HG03457 (cell line): ENCODE data around the gene PLPP2.

Experiments used
- ATAC-seq: cut with Tn5 transposase; IDR thresholded peaks from one replicate; pipeline ENCODE4 v1.9.1; 2021; ENCODE audit warnings: moderate number of reproducible peaks; ENCODE audit not compliant: unreplicated experiment

Gene PLPP2

GRCh38 chr19:291006-291521, at the start of gene PLPP2:
Gene PLPP2, minus strand, starts transcription at chr19:291403. Its CDS starts 67 bp downstream, at chr19:291336.
- ATAC-seq = no peak

GRCh38 chr19:340620-341385, 49.6 kb upstream of the PLPP2 start:
- ATAC-seq = no peak

- no peak for ATAC-seq
Measured at GRCh38 chr19:339262-339887, 48.2 kb upstream of the PLPP2 start.

GRCh38 chr19:338421-338820, 47.2 kb upstream of the PLPP2 start:
- no peak for ATAC-seq

- ATAC-seq = no peak
Measured at GRCh38 chr19:336067-336614, 44.9 kb upstream of the PLPP2 start.

GRCh38 chr19:335486-336066, 44.4 kb upstream of the PLPP2 start:
- ATAC-seq = no peak

- no peak for ATAC-seq
Measured at GRCh38 chr19:335072-335471, 43.9 kb upstream of the PLPP2 start.

- ATAC-seq = no peak
Measured at GRCh38 chr19:334296-335071, 43.3 kb upstream of the PLPP2 start.

GRCh38 chr19:330503-330902, 39.3 kb upstream of the PLPP2 start:
- ATAC-seq = no peak

- ATAC-seq = no peak
Measured at GRCh38 chr19:329876-330275, 38.7 kb upstream of the PLPP2 start.

GRCh38 chr19:328025-328505, 36.9 kb upstream of the PLPP2 start:
- ATAC-seq = no peak

- no peak for ATAC-seq
Measured at GRCh38 chr19:327291-328024, 36.3 kb upstream of the PLPP2 start.

GRCh38 chr19:326871-327270, 35.7 kb upstream of the PLPP2 start:
- no peak for ATAC-seq

- no peak for ATAC-seq
Measured at GRCh38 chr19:325937-326565, 34.8 kb upstream of the PLPP2 start.

GRCh38 chr19:325173-325936, 34.2 kb upstream of the PLPP2 start:
- no peak for ATAC-seq

GRCh38 chr19:324716-325115, 33.5 kb upstream of the PLPP2 start:
- ATAC-seq = no peak

- ATAC-seq = no peak
Measured at GRCh38 chr19:322616-323015, 31.4 kb upstream of the PLPP2 start.

- no peak for ATAC-seq
Measured at GRCh38 chr19:318509-318774, 27.2 kb upstream of the PLPP2 start.
